HL-60/S4 (cell line): ENCODE data around the gene MFAP2.
"Not testable (repeated sequence)": the region's sequence is repeated elsewhere in the genome, so short reads cannot be mapped to it uniquely, and the experiment has no call there.

Experiments
- in situ Hi-C: fragments of 300-500 bp; cut with MboI; formaldehyde crosslinking; loops from 2 replicates; pipeline ENCODE4 v1.14.3; 2022; ENCODE audit warnings: low sequenced_read_pairs

Gene MFAP2

DNA sequence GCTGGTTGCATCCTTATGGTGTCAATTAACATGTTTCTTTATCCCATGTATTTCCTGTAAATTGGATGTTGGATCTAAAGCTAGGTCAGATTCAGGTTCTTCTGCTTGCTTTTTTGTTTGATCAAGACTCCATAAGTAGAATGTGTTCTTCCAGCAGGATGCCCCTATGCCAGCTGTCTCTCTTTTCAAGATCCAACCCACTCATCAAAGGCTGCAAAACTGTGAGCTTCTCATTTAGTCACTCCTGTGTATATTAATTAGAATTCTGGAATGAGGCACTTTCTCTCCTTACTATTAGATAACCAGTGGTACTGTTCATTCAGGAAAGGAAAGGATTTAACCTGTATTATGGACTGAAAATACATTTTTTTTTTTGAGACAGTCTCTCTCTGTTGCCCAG is 46.5 kb downstream of the MFAP2 start:
- in situ Hi-C loops, result not testable (repeated sequence)

GRCh38 chr1:16931206-16931934 is 49.0 kb downstream of the MFAP2 start:
- in situ Hi-C loops, result not testable (repeated sequence)

- in situ Hi-C loops, result not testable (repeated sequence)
Measured at GRCh38 chr1:16929146-16930041, 51.0 kb downstream of the MFAP2 start.

GRCh38 chr1:16927711-16928485 is 52.5 kb downstream of the MFAP2 start:
- in situ Hi-C loops, result no loop called here

- in situ Hi-C loops, result no loop called here
Measured at GRCh38 chr1:16927256-16927655, 53.2 kb downstream of the MFAP2 start.

- in situ Hi-C loops, result no loop called here
Measured at GRCh38 chr1:16926491-16927073, 53.8 kb downstream of the MFAP2 start.

- in situ Hi-C loops, result no loop called here
Measured at GRCh38 chr1:16925635-16926490, 54.6 kb downstream of the MFAP2 start.

DNA sequence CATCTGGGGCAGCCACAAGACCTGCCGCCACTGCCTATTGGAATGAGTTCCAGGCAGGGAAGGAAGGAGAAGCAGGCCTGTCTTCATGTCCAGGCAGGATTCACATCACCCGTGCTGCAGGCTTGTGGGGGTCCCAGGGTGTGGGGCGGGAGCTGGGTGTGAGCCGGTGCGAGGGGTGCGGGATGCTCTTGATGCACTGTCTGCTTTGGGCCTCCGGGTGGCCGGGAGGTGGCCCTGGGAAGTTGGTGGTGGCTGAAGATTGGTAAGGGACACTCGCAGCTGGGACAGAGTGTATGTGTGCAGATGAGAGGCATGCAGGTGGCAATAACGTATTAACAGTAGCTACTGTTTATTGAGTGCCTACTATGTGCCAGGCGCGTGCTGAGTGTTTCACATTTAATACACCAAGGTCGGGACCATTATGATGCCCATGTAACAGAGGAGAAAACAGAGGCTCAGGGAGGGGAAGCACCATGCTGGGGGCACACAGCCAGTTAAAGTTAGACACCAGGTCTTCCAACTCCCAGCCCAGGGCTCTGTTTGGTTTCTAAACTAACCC is 55.4 kb downstream of the MFAP2 start:
- in situ Hi-C loops, result no loop called here
